GM19438 (cell line): Measurements from ENCODE around the gene NKD1.

ENCODE experiments used
- ATAC-seq: cut with Tn5 transposase; IDR thresholded peaks from one replicate; pipeline ENCODE4 v1.9.1; 2021; ENCODE audit warnings: low read depth; ENCODE audit not compliant: unreplicated experiment

NKD1 gene

DNA sequence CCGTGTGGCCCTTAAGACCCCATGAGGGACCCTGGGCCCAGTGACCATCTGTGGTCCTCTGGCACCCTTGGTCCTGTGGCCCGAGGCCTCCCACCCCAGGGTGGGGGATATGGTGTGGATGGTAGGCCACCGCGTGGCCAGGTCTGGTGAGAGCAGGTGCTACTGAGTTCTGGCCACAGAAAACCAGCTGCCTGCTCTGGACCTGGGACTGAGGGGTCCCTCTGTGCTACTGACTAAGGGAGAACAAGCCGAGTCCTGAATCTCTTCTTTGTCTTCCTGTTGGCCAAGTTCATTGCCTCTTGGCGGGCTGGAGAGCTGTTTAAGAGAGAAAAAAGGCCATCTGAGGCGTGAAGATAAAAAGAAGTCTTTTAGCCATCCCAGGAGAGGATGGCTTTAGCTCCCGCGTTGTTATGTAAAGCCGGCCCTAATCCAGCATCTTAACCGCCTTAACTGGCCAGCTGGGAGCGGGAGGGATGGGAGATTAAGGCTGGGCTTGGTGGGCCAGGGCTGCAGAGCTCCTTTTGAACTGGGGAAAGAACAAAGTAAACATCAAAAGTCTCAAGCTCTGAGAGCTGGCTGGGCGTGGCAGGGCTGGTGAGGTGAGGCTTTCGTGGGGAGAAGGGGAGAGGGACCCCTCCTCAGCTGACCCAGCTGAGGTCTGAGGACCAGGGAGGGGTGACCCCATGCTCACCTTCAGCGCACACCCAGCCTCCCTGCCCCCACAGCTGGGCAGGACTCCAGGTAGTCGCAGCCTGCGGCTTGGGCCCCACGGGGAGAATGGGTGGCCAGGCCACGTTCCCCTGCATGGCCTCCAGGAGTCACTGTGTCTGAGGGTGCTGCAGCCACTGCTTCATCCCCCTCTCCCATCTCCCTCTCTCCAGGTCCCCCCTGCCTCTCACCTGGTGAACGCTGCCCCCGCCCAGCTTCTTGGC is 62.4 kb downstream of the NKD1 start:
- no peak for ATAC-seq

DNA sequence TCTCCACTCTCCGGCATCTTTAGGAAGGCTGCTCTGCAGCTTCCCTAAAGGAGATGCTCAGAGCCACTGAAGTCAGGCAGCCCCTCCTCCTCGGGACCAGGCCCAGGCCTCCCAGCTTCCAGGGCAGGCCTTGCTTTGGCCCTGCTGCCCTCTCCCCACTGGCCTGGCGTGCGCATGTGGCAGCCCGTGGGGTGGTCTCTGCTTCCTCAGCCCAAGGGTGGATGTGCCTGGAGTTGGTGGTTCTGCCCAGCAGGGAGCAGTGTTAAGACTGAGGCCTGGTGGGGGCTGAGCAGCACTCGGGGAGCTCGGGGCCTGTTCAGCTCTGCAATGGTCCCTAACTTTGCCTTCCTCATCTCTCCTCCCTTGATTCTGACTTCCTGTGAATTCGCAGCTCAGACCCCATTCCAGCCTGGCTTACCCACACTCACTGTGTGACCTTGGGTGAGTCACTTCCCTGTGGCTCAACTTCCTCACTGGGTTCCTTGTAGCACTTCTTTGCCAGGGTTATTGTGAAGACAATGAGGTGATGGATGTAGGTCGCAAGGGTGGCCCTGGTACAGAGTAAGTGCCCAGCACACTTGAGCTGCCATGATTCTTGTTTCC is 63.2 kb downstream of the NKD1 start:
- ATAC-seq: no peak

DNA sequence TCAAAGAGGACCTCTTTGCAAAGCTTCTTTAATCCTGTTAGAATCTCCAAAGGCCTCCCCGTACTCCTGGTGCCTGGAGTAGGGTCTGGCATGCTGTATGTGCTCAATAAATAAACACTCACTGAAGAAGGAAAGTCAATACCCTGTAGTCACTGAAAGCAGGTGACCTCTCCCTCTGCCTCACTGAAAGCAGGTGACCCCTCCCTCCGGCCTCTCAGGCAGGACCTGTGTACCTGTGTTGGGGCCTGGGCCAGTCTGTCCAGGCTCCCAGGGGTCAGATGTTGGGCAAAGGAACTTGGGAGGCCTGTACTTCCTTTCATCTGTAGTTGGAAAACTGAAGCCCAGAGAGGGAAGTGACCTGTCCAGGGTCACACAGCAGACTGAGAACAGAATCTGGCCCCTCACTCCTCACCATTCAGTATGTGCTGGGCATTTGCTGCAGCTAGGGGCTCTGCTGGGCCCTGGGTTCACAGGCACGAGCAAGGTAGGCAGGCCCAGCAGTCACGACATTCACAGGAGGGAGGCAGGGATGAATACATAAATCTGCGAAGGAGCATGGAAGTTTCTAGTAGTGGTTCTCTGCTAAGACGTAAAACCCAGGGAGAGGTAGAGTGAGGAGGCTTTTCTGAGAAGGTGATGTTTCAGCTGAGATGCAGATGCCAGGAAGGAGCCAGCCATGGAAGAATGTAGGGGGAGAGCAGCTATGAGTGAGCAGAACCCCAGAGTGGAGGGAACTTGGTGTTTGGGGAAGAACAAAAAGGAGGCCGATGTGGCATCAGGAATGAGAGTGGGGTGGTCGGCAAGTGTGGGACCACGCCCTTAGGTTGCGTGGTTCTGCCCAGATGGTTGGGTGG is 64.0 kb downstream of the NKD1 start:
- ATAC-seq: no peak

GRCh38 chr16:50612849-50613198 is 64.6 kb downstream of the NKD1 start:
- no peak for ATAC-seq

GRCh38 chr16:50613281-50613963 is 65.2 kb downstream of the NKD1 start:
- ATAC-seq: no peak

- ATAC-seq: no peak
These were observed 65.8 kb downstream of the NKD1 start for GRCh38 chr16:50613964-50614474.

- ATAC-seq: no peak
These were observed 66.9 kb downstream of the NKD1 start for GRCh38 chr16:50614955-50615724.

GRCh38 chr16:50615891-50616290 is 67.7 kb downstream of the NKD1 start:
- no peak for ATAC-seq

- no peak for ATAC-seq
These were observed 68.2 kb downstream of the NKD1 start for GRCh38 chr16:50616386-50616785.

- ATAC-seq: no peak
These were observed 68.9 kb downstream of the NKD1 start for GRCh38 chr16:50616883-50617645.

GRCh38 chr16:50617646-50618184 is 69.5 kb downstream of the NKD1 start:
- ATAC-seq: no peak

DNA sequence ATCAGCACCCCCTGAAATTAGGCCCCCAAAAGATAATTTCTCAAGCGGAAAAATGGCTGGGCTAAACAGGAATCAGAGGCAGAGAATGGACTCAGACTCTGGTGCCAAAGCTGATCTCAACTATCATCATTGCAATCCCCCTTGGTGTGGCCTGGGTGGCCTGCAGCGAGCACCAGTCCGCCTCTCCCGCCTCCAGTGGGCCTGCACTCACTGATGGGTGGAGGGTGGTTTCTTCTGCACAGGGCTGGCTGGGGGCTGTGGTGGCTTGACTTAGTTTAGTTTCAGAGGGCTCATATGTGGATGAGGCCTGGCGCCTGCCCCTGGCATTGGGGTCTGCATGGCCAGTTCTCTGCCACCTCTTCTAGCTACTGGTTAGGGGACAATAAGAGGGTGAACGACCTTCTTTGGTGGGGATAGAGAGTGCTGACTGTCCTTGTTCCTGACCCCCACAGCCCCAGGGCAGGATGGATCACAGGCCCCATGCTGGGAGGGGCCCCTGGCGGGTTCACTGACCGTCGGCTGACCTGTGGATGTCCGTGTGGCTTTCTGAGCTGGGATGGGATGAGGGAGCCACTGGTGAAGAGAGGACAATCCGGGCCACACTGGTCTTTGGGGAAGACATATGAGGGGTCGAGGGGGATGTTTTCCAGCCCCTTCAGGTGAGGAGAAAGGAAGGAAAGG is 70.2 kb downstream of the NKD1 start:
- no peak for ATAC-seq

GRCh38 chr16:50619702-50620491 is 71.7 kb downstream of the NKD1 start:
- ATAC-seq: no peak

- no peak for ATAC-seq
These were observed 72.7 kb downstream of the NKD1 start for GRCh38 chr16:50620646-50621451.

DNA sequence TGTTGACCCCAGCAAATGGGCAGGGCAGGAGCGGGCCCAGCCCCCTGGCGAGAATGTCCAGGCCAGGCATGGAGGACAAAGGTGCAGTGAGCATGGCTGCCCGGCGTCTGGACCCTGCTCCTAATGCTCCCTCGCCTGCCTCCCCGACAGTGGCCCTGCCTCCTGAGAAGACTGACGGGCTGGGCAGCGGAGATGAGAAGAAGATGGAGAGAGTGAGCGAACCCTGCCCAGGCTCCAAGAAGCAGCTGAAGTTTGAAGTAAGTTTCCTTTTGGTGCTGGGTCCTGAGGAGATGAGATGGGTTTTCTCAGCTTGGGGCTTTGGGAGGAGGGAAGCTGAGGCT is 73.2 kb downstream of the NKD1 start:
- ATAC-seq: no peak

GRCh38 chr16:50622029-50622428 is 73.8 kb downstream of the NKD1 start:
- ATAC-seq: no peak
